GM13976 (cell line): ENCODE measurements around the gene NCOA7.

Experiments
- DNase-seq: peaks from one replicate; pipeline ENCODE4 v3.0.0; 2012; ENCODE audit warnings: low spot score
- in situ Hi-C: fragments of 300-500 bp; cut with MboI; formaldehyde crosslinking; loops from one replicate; pipeline ENCODE4 v1.12.0; 2022; ENCODE audit warnings: low sequenced_read_pairs, mixed read lengths, inconsistent platforms; ENCODE audit not compliant: unreplicated experiment
- TF ChIP-seq, protein P1 (sequence below): IDR thresholded peaks from 2 replicates; pipeline ENCODE4 v1.5.1; 2012; ENCODE audit warnings: borderline replicate concordance, mild to moderate bottlenecking; ENCODE audit not compliant: insufficient read depth; ENCODE audit errors: extremely low read depth, missing control alignments, control extremely low read depth

Gene NCOA7

DNA sequence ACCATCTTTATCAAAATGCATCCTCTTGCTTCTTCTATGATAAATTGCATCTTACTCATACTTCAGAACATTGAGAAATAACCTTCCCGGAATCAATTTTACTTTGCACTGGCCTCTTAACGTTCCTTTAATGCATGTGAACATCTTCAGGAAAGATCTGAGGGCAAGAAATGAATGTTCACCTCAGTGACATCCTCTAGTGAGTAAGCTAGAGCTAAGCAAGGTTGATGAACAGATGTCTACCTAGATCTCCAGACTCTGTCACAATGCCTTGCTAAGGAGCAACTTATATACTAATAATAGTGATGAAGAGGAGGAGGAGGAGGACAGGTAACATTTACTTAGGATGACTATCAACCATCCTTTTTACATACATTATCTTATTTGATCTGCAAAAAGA lies 149.0 kb downstream of the NCOA7 start:
- TF ChIP-seq, protein P1, sequence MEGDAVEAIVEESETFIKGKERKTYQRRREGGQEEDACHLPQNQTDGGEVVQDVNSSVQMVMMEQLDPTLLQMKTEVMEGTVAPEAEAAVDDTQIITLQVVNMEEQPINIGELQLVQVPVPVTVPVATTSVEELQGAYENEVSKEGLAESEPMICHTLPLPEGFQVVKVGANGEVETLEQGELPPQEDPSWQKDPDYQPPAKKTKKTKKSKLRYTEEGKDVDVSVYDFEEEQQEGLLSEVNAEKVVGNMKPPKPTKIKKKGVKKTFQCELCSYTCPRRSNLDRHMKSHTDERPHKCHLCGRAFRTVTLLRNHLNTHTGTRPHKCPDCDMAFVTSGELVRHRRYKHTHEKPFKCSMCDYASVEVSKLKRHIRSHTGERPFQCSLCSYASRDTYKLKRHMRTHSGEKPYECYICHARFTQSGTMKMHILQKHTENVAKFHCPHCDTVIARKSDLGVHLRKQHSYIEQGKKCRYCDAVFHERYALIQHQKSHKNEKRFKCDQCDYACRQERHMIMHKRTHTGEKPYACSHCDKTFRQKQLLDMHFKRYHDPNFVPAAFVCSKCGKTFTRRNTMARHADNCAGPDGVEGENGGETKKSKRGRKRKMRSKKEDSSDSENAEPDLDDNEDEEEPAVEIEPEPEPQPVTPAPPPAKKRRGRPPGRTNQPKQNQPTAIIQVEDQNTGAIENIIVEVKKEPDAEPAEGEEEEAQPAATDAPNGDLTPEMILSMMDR: no peak
- DNase-seq: no peak
- in situ Hi-C loops: no loop called here

DNA sequence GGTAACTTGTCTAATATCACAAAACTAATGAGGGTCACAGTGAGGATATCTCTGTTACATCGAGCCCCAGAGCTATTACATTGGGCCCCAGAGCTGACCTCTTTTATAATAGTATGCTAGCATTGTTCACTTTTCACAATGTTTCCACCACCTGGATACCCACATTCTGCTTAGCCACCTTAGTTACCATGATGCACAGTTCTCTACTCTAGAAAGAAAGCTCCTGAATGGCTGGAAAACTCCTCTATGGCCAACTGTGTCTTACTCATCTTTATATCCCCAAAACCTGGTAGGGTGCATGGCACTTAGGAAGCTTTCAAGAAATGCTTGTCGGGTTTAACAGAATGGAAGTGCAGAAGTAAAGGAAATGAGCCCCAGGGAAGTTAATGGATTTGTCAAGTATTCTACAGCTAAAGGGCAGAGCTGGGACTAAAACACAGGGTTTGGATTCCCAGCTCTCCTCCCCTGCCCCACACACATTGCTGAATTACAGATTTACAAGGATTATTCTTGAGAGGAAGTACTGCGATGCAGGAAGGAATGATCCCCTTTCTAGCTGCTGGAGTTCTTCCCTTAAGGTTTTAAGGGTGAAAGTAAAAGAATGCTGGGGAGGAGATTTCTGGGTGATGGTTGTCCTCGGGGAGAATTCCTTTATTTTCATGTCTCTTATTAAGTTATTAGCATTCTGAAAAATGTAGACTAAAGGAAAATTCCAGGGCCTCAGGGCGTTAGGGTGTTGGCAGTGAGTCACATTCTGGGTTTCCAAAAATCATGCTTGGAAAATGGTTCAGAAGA lies 149.7 kb downstream of the NCOA7 start:
- TF ChIP-seq, protein P1: no peak
- no peak for DNase-seq
- in situ Hi-C loops: no loop called here

DNA sequence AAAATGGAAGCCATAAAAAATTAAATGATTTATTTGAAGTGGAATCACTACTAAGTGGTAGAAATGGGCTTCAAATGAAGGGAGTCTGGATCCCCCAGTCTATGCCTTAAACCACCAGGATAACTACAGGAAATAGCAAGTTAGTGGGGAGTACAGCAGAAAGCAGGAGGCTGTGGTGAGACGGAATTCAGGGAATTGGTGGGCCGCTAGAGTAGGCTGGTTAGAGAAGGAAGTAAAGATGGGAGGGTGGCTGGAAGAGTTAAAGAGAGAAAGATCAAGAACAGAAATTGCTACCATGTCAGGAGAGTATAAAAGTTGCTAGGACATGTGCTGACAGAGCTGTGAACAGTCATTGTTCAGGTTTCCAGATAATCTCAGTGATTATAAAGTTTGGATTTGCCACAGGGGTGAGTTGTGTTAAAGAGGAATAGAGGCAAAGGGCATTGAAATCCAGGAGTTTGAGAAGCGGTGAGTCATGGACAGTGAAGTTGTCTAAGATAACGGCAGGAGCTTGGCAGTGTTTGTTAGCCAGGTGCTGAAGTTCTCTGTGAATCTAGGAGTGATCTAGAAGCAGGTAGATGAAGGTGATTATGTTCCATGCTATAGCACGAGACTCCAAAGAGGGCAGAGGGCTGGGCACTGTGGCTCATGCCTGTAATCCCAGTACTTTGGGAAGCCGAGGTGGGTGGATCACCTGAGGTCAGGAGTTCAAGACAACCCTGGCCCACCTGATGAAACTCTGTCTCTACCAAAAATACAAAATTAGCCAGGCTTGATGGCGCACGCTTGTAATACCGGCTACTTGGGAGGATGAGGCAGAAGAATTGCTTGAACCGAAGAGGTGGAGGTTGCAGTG lies 152.1 kb downstream of the NCOA7 start:
- TF ChIP-seq, protein P1: no peak
- DNase-seq: no peak
- in situ Hi-C loops: no loop called here

DNA sequence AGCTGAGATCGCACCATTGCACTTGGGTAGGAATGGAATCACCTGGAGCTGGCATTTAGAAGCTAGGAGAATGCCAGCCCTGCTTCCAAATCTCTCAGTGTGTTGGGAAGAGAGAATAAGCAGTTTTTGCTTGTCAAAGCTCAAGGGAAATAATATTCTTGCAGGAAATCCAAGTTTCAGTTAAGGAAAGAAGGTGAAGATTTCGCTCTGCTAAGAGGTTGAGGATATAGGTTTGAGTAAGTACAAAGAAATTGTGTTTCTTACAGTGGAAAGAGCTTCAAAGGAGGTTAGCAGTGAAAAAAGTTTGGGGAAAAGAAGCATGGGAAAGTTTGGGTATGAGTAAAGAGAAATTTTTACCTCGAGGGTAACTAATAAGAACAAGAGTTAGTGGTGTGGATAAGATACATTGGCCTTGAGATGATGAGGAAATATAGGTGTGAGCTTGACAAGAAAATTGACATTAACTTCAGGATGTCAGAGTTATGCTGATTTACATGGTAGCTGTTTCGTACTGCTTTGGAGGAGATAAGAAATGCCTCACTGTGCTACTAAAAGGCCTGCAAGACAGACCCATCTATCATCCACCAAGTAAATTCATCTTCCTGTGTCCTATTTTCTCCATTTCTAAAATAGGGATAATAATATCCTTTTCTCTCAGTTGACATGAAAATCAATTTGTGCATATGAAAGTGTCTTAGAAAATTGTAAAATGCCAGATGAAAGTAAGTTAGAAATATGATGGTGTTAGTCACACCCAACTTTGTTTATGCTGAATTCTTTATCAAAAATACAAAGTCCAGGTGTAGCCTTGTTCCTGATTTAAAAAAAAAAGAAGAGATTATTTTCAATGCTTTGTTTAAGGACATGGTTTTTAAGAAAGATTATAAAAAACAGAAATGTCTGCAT lies 153.0 kb downstream of the NCOA7 start:
- no peak for DNase-seq
- in situ Hi-C loops: no loop called here
- TF ChIP-seq, protein P1: no peak

DNA sequence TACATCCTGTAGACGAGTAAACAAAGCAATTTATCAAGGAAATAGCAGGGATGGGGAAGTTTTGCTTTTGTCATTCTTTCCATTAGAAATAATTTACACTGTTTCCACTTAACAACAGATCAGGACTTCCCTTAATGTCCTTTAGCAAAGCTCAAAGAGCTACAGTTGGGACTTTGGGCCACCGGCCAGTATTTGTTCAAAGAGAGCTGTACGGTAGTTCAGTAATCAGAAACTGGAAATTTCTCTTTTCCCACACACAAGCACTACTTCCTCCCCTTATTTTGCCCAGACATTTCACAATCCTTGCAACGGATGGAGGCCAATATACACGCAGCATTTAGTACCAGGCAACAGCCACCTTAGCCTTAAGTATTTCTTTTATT lies 153.7 kb downstream of the NCOA7 start:
- in situ Hi-C loops: no loop called here
- TF ChIP-seq, protein P1: no peak
- no peak for DNase-seq

DNA sequence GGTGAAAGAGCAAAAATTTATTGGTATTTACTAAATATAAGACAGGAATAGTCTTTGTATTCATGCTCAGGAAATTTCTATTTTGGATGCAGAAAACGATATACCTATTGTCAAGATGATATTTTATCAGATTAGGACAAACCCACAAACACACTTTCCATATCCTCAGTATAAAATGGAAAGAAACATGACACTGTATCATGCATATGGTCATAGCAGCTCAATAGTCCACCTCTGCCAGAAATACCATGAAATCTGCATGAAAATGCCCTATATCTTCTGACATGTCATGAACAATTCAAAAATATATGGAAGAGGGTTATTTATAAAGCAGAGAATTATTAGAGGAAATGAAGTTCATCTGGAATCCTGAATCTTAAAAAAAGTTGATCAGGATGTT lies 154.1 kb downstream of the NCOA7 start:
- DNase-seq: no peak
- in situ Hi-C loops: no loop called here
- TF ChIP-seq, protein P1: no peak
